ENCODE measurements around the gene BCAR3.

GRCh38 chr1:93533677-93534076, 148.0 kb downstream of the BCAR3 start:
- no peak for TF ChIP-seq POLR2A (IDR thresholded peaks at IDR 0.05)
- TF ChIP-seq CTCF (IDR thresholded peaks at IDR 0.05): no peak

Data from prostate gland (tissue), 2 donors.